H1 (cell line): ENCODE data around the gene SYNPR. TPM values are rescaled to one million over a fixed set of nuclear protein-coding genes. Genes with fewer than 3 reads are reported as not detected.
A peak's percentile ranks its signal among the peaks of the same experiment; 100 is the strongest.

Experiments used
- CTCF ChIA-PET: fragments of 300-600 bp; sonication (Branson Sonifier 250); formaldehyde crosslinking; loops from one replicate; lab custom pipeline; 2021; ENCODE audit not compliant: partially characterized antibody; lab: Charles Lee
- POLR2A ChIA-PET: fragments of 300-600 bp; sonication (Branson Sonifier 250); formaldehyde crosslinking; loops from one replicate; lab custom pipeline; 2021; ENCODE audit warnings: inconsistent platforms; ENCODE audit not compliant: partially characterized antibody; lab: Charles Lee
- DNase-seq, 2 experiments: peaks; one replicate each; pipeline versions ENCODE4 v3.0.0 to v3.0.0-alpha.2; 2010 to 2022; ENCODE audit warnings: low spot score in 2 of 2, low read depth in 1 of 2, mixed read lengths in 1 of 2
- FAIRE-seq: peaks from 2 replicates; lab custom pipeline; 2011; peaks lifted over from hg19 to GRCh38; lab: Jason Lieb, UNC
- H2AFZ ChIP-seq: 2 replicates; pipeline ENCODE4 v1.8.1; 2012; ENCODE audit warnings: low read length, inconsistent platforms
- H2AK5ac ChIP-seq: 2 replicates; pipeline ENCODE4 v1.6.1; 2013; ENCODE audit warnings: low read depth, low read length
- H2BK120ac ChIP-seq: replicated peaks from 2 replicates; pipeline ENCODE3; 2013; ENCODE audit warnings: low read depth, low read length, inconsistent platforms
- H2BK12ac ChIP-seq: 2 replicates; pipeline ENCODE4 v1.6.1; 2013; ENCODE audit warnings: low read depth, low read length
- H2BK15ac ChIP-seq: 2 replicates; pipeline ENCODE4 v1.6.1; 2013; ENCODE audit warnings: low read length
- H2BK20ac ChIP-seq: 2 replicates; pipeline ENCODE4 v1.6.1; 2013; ENCODE audit warnings: low read length
- H2BK5ac ChIP-seq: 2 replicates; pipeline ENCODE4 v1.6.1; 2013; ENCODE audit warnings: low read depth, low read length
- H3K14ac ChIP-seq: 2 replicates; pipeline ENCODE4 v1.6.1; 2013; ENCODE audit warnings: inconsistent platforms; ENCODE audit not compliant: insufficient read length
- H3K18ac ChIP-seq: 2 replicates; pipeline ENCODE4 v1.6.1; 2013; ENCODE audit warnings: low read length; ENCODE audit errors: extremely low read depth
- H3K23ac ChIP-seq: 2 replicates; pipeline ENCODE4 v1.6.1; 2013; ENCODE audit warnings: inconsistent platforms; ENCODE audit not compliant: insufficient read length
- H3K23me2 ChIP-seq: 2 replicates; pipeline ENCODE4 v1.6.1; 2013; ENCODE audit warnings: low read depth, low read length
- H3K27ac ChIP-seq: 2 replicates; pipeline ENCODE4 v1.6.1; 2011; ENCODE audit warnings: low read depth, low read length, inconsistent platforms
- H3K27me3 ChIP-seq, 4 experiments: replicated peaks in 1 of 4; 1 replicate in 1 of 4; 2 replicates in 3 of 4; pipeline versions ENCODE4 v1.6.1 to v1.8.1; 2011 to 2013; ENCODE audit warnings: low read length in 3 of 4, mild to moderate bottlenecking in 3 of 4, inconsistent platforms in 2 of 4, mixed read lengths in 2 of 4, moderate library complexity in 1 of 4; ENCODE audit not compliant: control insufficient read depth in 3 of 4, insufficient read depth in 3 of 4; ENCODE audit errors: extremely low read depth in 1 of 4
- H3K36me3 ChIP-seq, 4 experiments: 2 replicates each; pipeline versions ENCODE4 v1.6.1 to v1.8.1; 2011 to 2013; ENCODE audit warnings: mild to moderate bottlenecking in 4 of 4, low read length in 3 of 4, moderate library complexity in 2 of 4, control low read depth in 1 of 4, inconsistent platforms in 1 of 4; ENCODE audit not compliant: insufficient read depth in 4 of 4, control insufficient read depth in 2 of 4
- H3K4ac ChIP-seq: replicated peaks from 2 replicates; pipeline ENCODE3; 2013; ENCODE audit warnings: low read length, low read depth, mixed read lengths, inconsistent platforms; ENCODE audit not compliant: insufficient read length
- H3K4me1 ChIP-seq, 4 experiments: replicated peaks in 1 of 4; 1 replicate in 1 of 4; 2 replicates in 3 of 4; pipeline versions ENCODE4 v1.6.1 to v1.8.1; 2011 to 2013; ENCODE audit warnings: low read length in 3 of 4, inconsistent platforms in 2 of 4, mixed read lengths in 1 of 4; ENCODE audit not compliant: insufficient read depth in 4 of 4, control insufficient read depth in 3 of 4
- H3K4me2 ChIP-seq, 2 experiments: 2 replicates each; pipeline versions ENCODE4 v1.6.1 to v1.8.1; 2011 to 2013; ENCODE audit warnings: low read depth in 2 of 2, low read length in 2 of 2, control low read depth in 1 of 2, inconsistent platforms in 1 of 2, mild to moderate bottlenecking in 1 of 2; ENCODE audit not compliant: insufficient read depth in 1 of 2
- H3K4me3 ChIP-seq, 4 experiments: fragments of 200-600, 300-600 bp in 1 of 4; sonication (generic), shearing (Covaris generic), sonication (Bioruptor Twin) in 1 of 4; 2 replicates each; pipeline versions ENCODE4 v1.5.1 to v1.8.1; 2011 to 2016; ENCODE audit warnings: low read length in 4 of 4, low read depth in 3 of 4, control low read depth in 2 of 4, inconsistent platforms in 2 of 4, mild to moderate bottlenecking in 2 of 4, mixed read lengths in 1 of 4, moderate library complexity in 1 of 4; ENCODE audit not compliant: insufficient read depth in 2 of 4; ENCODE audit errors: extremely low read depth in 1 of 4
- H3K56ac ChIP-seq: replicated peaks from 2 replicates; pipeline ENCODE3; 2013; ENCODE audit warnings: low read depth, mild to moderate bottlenecking, mixed read lengths, low read length, inconsistent platforms; ENCODE audit not compliant: insufficient read length
- H3K79me1 ChIP-seq: 2 replicates; pipeline ENCODE4 v1.6.1; 2013; ENCODE audit warnings: low read depth, low read length, control low read depth
- H3K79me2 ChIP-seq, 2 experiments: 2 replicates each; pipeline versions ENCODE4 v1.6.1 to v1.8.1; 2012 to 2013; ENCODE audit warnings: low read length in 2 of 2, mild to moderate bottlenecking in 2 of 2, inconsistent platforms in 1 of 2; ENCODE audit not compliant: insufficient read depth in 2 of 2, control insufficient read depth in 1 of 2
- H3K9ac ChIP-seq, 4 experiments: replicated peaks in 1 of 4; 1 replicate in 1 of 4; 2 replicates in 3 of 4; pipeline versions ENCODE4 v1.6.1 to v1.8.1; 2011 to 2013; ENCODE audit warnings: low read depth in 3 of 4, low read length in 3 of 4, control low read depth in 2 of 4, mild to moderate bottlenecking in 2 of 4, moderate library complexity in 2 of 4, inconsistent platforms in 1 of 4; ENCODE audit errors: extremely low read depth in 1 of 4
- H3K9me3 ChIP-seq, 2 experiments: 2 replicates each; pipeline versions ENCODE4 v1.6.1 to v1.8.1; 2012 to 2013; ENCODE audit warnings: mild to moderate bottlenecking in 2 of 2, moderate library complexity in 2 of 2, control low read depth in 1 of 2, inconsistent platforms in 1 of 2, low read depth in 1 of 2, low read length in 1 of 2, mixed read lengths in 1 of 2; ENCODE audit not compliant: insufficient read depth in 2 of 2
- H4K20me1 ChIP-seq, 2 experiments: replicated peaks in 1 of 2; 2 replicates each; pipeline versions ENCODE3 to v1.8.1; 2011 to 2013; ENCODE audit warnings: inconsistent platforms in 2 of 2, low read length in 2 of 2, mild to moderate bottlenecking in 1 of 2; ENCODE audit not compliant: insufficient read depth in 2 of 2, control insufficient read depth in 1 of 2
- H4K5ac ChIP-seq: 2 replicates; pipeline ENCODE4 v1.6.1; 2013; ENCODE audit warnings: low read length, low read depth, mixed read lengths, inconsistent platforms; ENCODE audit not compliant: insufficient read length
- H4K8ac ChIP-seq: 2 replicates; pipeline ENCODE4 v1.8.0; 2013; ENCODE audit warnings: mild to moderate bottlenecking, moderate library complexity, low read length, inconsistent platforms; ENCODE audit not compliant: insufficient read depth; ENCODE audit errors: extremely low read depth
- H4K91ac ChIP-seq: replicated peaks from 2 replicates; pipeline ENCODE3; 2013; ENCODE audit warnings: low read length, mixed read lengths, inconsistent platforms; ENCODE audit not compliant: insufficient read length
- POLR2AphosphoS5 ChIP-seq: IDR thresholded peaks from 2 replicates; pipeline ENCODE4 v1.6.1; 2011; ENCODE audit warnings: low read depth, low read length
- SUZ12 ChIP-seq: fragments of 200-600 bp; sonication (generic); IDR thresholded peaks from 2 replicates; pipeline ENCODE4 v1.6.1; 2012; ENCODE audit warnings: mild to moderate bottlenecking, inconsistent platforms, low read length, moderate library complexity, mixed read lengths
- WGBS, 2 experiments: shearing (Covaris generic) in 1 of 2; methylation state at CpG; one replicate each; pipeline versions ENCODE4 v1.1.6 to v1.1.7; 2013 to 2015; ENCODE audit warnings: low lambda C conversion rate in 2 of 2, mixed read lengths in 2 of 2, inconsistent platforms in 1 of 2, low coverage in 1 of 2, missing lambda C conversion rate in 1 of 2; ENCODE audit not compliant: insufficient replicate concordance in 2 of 2, insufficient coverage in 1 of 2, insufficient read length in 1 of 2; ENCODE audit errors: extremely low coverage in 1 of 2, missing lambda C conversion rate in 1 of 2; 5-methylcytosine and 5-hydroxymethylcytosine counted together
- polyA plus RNA-seq, 7 experiments: library from polyadenylated mRNA; depleted of rRNA in 3 of 7; stranded (reverse) in 5 of 7; unstranded in 2 of 7; fragments of >200 nt in 5 of 7; fragments of 200-250 nt in 2 of 7; gene quantifications; 1 replicate in 5 of 7; 2 replicates in 1 of 7; 4 replicates in 1 of 7; pipeline versions ENCODE4 v1.2.1 to v1.2.3, GENCODE V29; 2011 to 2013; ENCODE audit warnings: missing spikeins in 2 of 7, mixed read lengths in 2 of 7
- total RNA-seq: library from RNA; stranded (reverse); fragmentation: NEBNext Ultra II Directional; extraction: Animal tissue kit (Norgen Biotek cat#: 25700); gene quantifications from 2 replicates; pipeline ENCODE4 v1.2.1, GENCODE V29; 2021

The SYNPR gene
- total and polyA plus RNA-seq, 2 of the 8 experiments (the other 6 are each of a cell fraction or from before 2014, with no cell fraction given): 0.39 to 0.99 TPM

DNA sequence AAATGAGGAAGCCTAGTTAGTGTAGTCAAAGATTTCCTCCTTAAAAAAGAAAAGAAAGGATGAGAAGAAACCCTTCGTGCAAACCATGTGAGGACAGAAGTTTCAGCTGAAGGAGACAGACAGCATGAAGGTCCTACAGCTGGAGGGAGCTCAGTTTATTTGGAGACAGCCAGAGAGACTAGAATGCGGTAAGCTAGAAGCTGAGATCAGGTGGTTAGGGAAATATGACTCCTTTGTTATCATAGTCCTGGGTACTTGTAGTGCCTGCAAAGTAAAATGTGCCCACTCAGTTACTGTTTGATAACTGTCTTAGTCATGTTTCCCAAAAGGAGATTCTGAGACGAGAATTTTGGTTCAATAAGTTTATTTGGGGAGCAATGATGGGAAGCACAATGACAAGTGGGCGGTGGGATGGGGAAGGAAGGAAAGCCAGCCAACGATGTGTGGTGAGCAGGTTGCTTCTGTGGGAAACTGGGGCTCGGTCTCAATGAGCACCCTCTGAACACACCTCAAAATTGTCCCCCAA is 195.6 kb downstream of the SYNPR start:
- H4K5ac ChIP-seq: no peak overlapping the region
- no peak overlapping the region for H2AFZ ChIP-seq
- no peak overlapping the region for H3K4ac ChIP-seq
- H3K9ac ChIP-seq: no peak overlapping the region
- H4K91ac ChIP-seq: no peak overlapping the region
- no peak overlapping the region for H3K4me2 ChIP-seq
- no peaks in the 10 kb centered on the region for H4K20me1 ChIP-seq
- H2BK15ac ChIP-seq: no peak overlapping the region
- no peak overlapping the region for H2BK120ac ChIP-seq
- 89% methylated on average over 6 of the region's 6 CpGs; no CpG with 5 or more reads in 1 of the 2 experiments for WGBS, 2 experiments
- peak overlapping the region; percentile 66; the same call in 1 of the 2 replicates for H4K8ac ChIP-seq
- no peak overlapping the region for H2AK5ac ChIP-seq
- H3K18ac ChIP-seq: no peak overlapping the region
- CTCF ChIA-PET: interaction anchor here (1.7 kb wide), 2 partner anchors 11 to 109 kb away, joined by 4 to 5 read pairs; no protein-coding TSS in a partner anchor
- no peak overlapping the region for H3K27ac ChIP-seq
- no peaks in the 10 kb centered on the region for H3K79me1 ChIP-seq
- no peak overlapping the region for H2BK5ac ChIP-seq
- H3K4me3 ChIP-seq: no peak overlapping the region
- FAIRE-seq: no peak
- no peak overlapping the region for H3K23ac ChIP-seq
- H3K27me3 ChIP-seq: no peaks in the 10 kb centered on the region
- TF ChIP-seq SUZ12: no peak
- no peak for TF ChIP-seq POLR2AphosphoS5
- TF ChIP-seq, all 59 proteins: peak for 0
- H3K23me2 ChIP-seq: no peaks in the 10 kb centered on the region
- POLR2A ChIA-PET: no interaction called here
- 0 out of 4 replicates have a peak, but pooled peaks cover 0 to 4% of the 10 kb centered on the region in 2 experiments for H3K9me3 ChIP-seq
- no peaks in the 10 kb centered on the region; a peak in 1 of 7 replicates for H3K4me1 ChIP-seq
- no peak overlapping the region for H3K56ac ChIP-seq
- no peak overlapping the region for H2BK20ac ChIP-seq
- no peak overlapping the region for H2BK12ac ChIP-seq
- DNase-seq: no peak
- H3K79me2 ChIP-seq: no peaks in the 10 kb centered on the region
- H3K36me3 ChIP-seq: no peaks in the 10 kb centered on the region
- no peak overlapping the region for H3K14ac ChIP-seq
